ENCODE results near the gene HSPB9. TPM values are rescaled to one million over a fixed set of nuclear protein-coding genes. Genes with fewer than 3 reads are reported as not detected.
A peak's percentile ranks its signal among the peaks of the same experiment; 100 is the strongest.

The HSPB9 gene
- total and polyA plus RNA-seq, 5 donors from 2014 or later, result 0.08 to 0.28 TPM; not detected in 3

- H3K36me3 ChIP-seq (ENCODE audit: control insufficient read depth, insufficient read depth, low read length), result no peaks in the 10 kb centered on the region
- ATAC-seq (ENCODE audit: low read depth in 2 of 2), result no peak
- no peaks in the 10 kb centered on the region for H3K36me3 Mint-ChIP-seq
- DNase-seq, result no peak
- no peaks in the 10 kb centered on the region for H3K9me3 ChIP-seq (ENCODE audit: control insufficient read depth in 2 of 2, low read length in 2 of 2)
- H3K4me3 ChIP-seq (ENCODE audit: low read depth, low read length), result no peak overlapping the region
- no peak overlapping the region for H3K27ac ChIP-seq (ENCODE audit: insufficient read depth, low read length, poor library complexity, severe bottlenecking)
- peaks cover 0 to under 1% (median 0%) of the 10 kb centered on the region in 7 donors for H3K9me3 Mint-ChIP-seq
- peaks cover 4% of the 10 kb centered on the region for H3K27me3 ChIP-seq (ENCODE audit: control insufficient read depth, insufficient read depth, low read length)
- no peaks in the 10 kb centered on the region for H3K4me1 Mint-ChIP-seq
- no peak overlapping the region for H3K4me3 Mint-ChIP-seq
- H3K27ac Mint-ChIP-seq, result no peak overlapping the region
- no peaks in the 10 kb centered on the region for H3K4me1 ChIP-seq (ENCODE audit: control insufficient read depth, insufficient read depth, low read length, poor library complexity, severe bottlenecking)
- H3K27me3 Mint-ChIP-seq, result peaks cover 14% of the 10 kb centered on the region
Measured at GRCh38 chr17:42087042-42087701, 35.4 kb upstream of the HSPB9 start.

- Mint-ChIP-seq H3K9me3 (peaks cover 0 to 1% (median 0%) of the 10 kb centered on the region in 7 donors), H3K36me3 (no peaks in the 10 kb centered on the region), H3K4me1 (no peaks in the 10 kb centered on the region), H3K27me3 (peaks cover 14% of the 10 kb centered on the region), H3K4me3 (no peak overlapping the region), H3K27ac (no peak overlapping the region)
- Histone ChIP-seq H3K36me3 (ENCODE audit: control insufficient read depth, insufficient read depth, low read length) (no peaks in the 10 kb centered on the region), H3K27me3 (ENCODE audit: control insufficient read depth, insufficient read depth, low read length) (peaks cover 4% of the 10 kb centered on the region), H3K4me1 (ENCODE audit: control insufficient read depth, insufficient read depth, low read length, poor library complexity, severe bottlenecking) (no peaks in the 10 kb centered on the region), H3K9me3 (ENCODE audit: control insufficient read depth in 2 of 2, low read length in 2 of 2) (no peaks in the 10 kb centered on the region), H3K27ac (ENCODE audit: insufficient read depth, low read length, poor library complexity, severe bottlenecking) (no peak overlapping the region), H3K4me3 (ENCODE audit: low read depth, low read length) (no peak overlapping the region)
- no peak for ATAC-seq (ENCODE audit: low read depth in 2 of 2)
- DNase-seq, result no peak
Measured at GRCh38 chr17:42087736-42088705, 34.6 kb upstream of the HSPB9 start.

DNA sequence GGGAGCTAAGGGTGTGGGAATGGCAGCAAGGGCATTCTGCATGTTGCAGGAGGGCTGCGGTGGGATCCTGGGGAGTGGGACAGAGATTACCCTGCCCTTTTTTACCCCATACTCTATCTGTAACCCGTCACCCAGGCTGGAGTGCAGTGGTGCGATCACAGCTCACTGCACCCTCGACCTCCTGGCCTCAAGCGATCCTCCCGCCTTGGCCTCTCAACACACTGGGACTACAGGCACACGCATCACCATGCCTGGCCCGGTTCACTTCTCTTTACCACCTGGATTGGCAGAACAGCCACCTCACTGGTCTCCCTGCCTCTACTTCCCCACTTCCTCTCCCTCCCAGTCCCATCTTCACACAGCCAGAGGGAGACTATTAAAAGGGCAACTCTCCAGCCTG is 33.9 kb upstream of the HSPB9 start:
- no peak overlapping the region for H3K4me3 ChIP-seq (ENCODE audit: low read depth, low read length)
- no peaks in the 10 kb centered on the region for H3K36me3 Mint-ChIP-seq
- no peak overlapping the region for H3K4me3 Mint-ChIP-seq
- no peak for ATAC-seq (ENCODE audit: low read depth in 2 of 2)
- H3K9me3 ChIP-seq (ENCODE audit: control insufficient read depth in 2 of 2, low read length in 2 of 2), result no peaks in the 10 kb centered on the region
- peaks cover 0 to 1% (median 0%) of the 10 kb centered on the region in 7 donors for H3K9me3 Mint-ChIP-seq
- H3K4me1 ChIP-seq (ENCODE audit: control insufficient read depth, insufficient read depth, low read length, poor library complexity, severe bottlenecking), result no peaks in the 10 kb centered on the region
- no peaks in the 10 kb centered on the region for H3K36me3 ChIP-seq (ENCODE audit: control insufficient read depth, insufficient read depth, low read length)
- peaks cover 14% of the 10 kb centered on the region for H3K27me3 Mint-ChIP-seq
- peaks cover 4% of the 10 kb centered on the region for H3K27me3 ChIP-seq (ENCODE audit: control insufficient read depth, insufficient read depth, low read length)
- no peak overlapping the region for H3K27ac Mint-ChIP-seq
- no peak overlapping the region for H3K27ac ChIP-seq (ENCODE audit: insufficient read depth, low read length, poor library complexity, severe bottlenecking)
- no peak for DNase-seq
- H3K4me1 Mint-ChIP-seq, result no peaks in the 10 kb centered on the region

DNA sequence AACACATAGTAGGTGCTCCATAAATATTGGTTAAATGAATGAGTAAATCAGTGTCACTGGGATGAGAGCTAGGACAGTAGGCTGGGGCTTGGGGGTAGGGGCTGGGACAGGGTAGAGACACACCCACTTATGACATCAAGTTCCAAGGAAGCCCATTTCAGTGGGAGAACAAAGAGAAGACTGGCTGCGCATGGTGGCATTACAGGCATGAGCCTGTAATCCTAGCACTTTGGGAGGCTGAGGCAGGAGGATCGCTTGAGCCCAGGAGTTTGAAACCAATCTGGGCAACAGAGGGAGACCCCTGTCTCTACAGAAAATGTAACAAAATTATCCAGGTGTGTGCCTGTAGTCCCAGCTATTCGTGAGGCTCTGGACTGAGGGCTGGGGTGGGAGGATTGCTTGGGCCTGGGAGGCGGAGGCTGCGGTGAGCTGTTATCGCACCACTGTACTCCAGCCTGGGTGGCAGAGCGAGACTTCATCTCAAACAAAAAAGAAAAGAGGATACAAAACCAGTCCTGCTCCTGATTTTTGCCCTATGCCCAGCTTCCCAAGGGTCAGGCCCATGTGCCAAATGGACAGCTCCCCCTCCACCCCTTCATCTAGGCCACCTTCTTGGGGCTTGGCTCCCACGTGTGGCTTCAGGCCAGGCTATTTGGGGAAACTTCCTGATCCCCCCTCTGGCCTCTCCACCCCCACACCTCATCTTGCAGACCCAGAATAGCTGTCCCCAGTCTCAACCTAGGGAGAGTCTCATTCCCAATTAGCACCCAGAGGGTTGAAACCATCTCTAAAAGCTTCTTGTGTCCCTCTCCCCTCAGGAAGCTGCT is 31.4 kb upstream of the HSPB9 start:
- Histone ChIP-seq H3K4me3 (ENCODE audit: low read depth, low read length) (no peak overlapping the region), H3K4me1 (ENCODE audit: control insufficient read depth, insufficient read depth, low read length, poor library complexity, severe bottlenecking) (no peaks in the 10 kb centered on the region), H3K36me3 (ENCODE audit: control insufficient read depth, insufficient read depth, low read length) (no peaks in the 10 kb centered on the region), H3K27me3 (ENCODE audit: control insufficient read depth, insufficient read depth, low read length) (peaks cover 4% of the 10 kb centered on the region), H3K27ac (ENCODE audit: insufficient read depth, low read length, poor library complexity, severe bottlenecking) (no peak overlapping the region), H3K9me3 (ENCODE audit: control insufficient read depth in 2 of 2, low read length in 2 of 2) (no peaks in the 10 kb centered on the region)
- DNase-seq, result no peak
- peaks cover 18% of the 10 kb centered on the region for H3K27me3 Mint-ChIP-seq
- ATAC-seq (ENCODE audit: low read depth in 2 of 2), result no peak
- H3K27ac Mint-ChIP-seq, result peak overlapping the region in 2 of 3 donors; percentile 11 to 49
- H3K36me3 Mint-ChIP-seq, result no peaks in the 10 kb centered on the region
- no peak overlapping the region for H3K4me3 Mint-ChIP-seq
- H3K9me3 Mint-ChIP-seq, result peaks cover 0 to 1% (median 0%) of the 10 kb centered on the region in 7 donors
- no peaks in the 10 kb centered on the region for H3K4me1 Mint-ChIP-seq

- Mint-ChIP-seq H3K27me3 (peaks cover 27% of the 10 kb centered on the region), H3K36me3 (no peaks in the 10 kb centered on the region), H3K4me3 (no peak overlapping the region), H3K4me1 (peaks cover 0 to 6% (median under 1%) of the 10 kb centered on the region in 4 donors), H3K9me3 (peaks cover 0 to 1% (median 0%) of the 10 kb centered on the region in 7 donors), H3K27ac (no peak overlapping the region)
- Histone ChIP-seq H3K4me1 (ENCODE audit: control insufficient read depth, insufficient read depth, low read length, poor library complexity, severe bottlenecking) (peaks cover 4% of the 10 kb centered on the region), H3K4me3 (ENCODE audit: low read depth, low read length) (no peak overlapping the region), H3K27me3 (ENCODE audit: control insufficient read depth, insufficient read depth, low read length) (peaks cover 9% of the 10 kb centered on the region), H3K36me3 (ENCODE audit: control insufficient read depth, insufficient read depth, low read length) (no peaks in the 10 kb centered on the region), H3K9me3 (ENCODE audit: control insufficient read depth in 2 of 2, low read length in 2 of 2) (no peaks in the 10 kb centered on the region), H3K27ac (ENCODE audit: insufficient read depth, low read length, poor library complexity, severe bottlenecking) (no peak overlapping the region)
- ATAC-seq (ENCODE audit: low read depth in 2 of 2) (no peak), DNase-seq (no peak)
Measured at GRCh38 chr17:42092939-42093338, 29.7 kb upstream of the HSPB9 start.

DNA sequence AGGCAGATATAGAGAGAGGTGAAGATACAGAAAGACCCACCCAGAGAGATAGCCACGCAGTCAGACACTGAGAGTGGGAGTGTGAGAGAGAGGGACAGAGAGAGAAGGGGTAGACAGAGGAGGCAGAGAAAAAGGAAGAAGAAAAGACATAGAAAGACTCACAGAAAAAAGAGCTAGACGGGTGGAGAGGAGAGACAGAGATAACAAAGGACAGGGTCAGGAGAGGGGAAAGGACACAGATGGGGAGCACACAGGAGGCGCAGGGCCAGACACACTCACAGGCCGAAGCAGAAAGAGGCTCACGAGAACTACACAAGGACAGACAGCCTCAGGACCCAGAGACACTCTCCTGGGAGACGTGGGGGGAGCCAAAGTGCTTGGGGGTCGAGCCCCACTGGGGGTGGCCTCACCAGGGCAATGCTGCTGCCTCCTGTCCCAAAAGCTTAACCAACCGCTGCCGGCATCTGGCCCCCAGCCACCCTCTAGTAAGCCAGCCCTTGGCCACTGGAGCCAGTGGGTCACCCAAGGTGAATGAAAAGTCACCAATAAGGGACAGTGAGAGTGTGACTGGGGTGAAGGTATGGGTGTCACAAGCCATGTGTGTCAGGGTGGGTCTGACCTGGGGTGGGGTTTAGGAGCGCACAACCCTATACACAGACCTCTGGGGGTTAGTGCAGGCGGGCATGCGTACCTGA is 28.1 kb upstream of the HSPB9 start:
- H3K4me3 ChIP-seq (ENCODE audit: low read depth, low read length), result no peak overlapping the region
- no peak for ATAC-seq (ENCODE audit: low read depth in 2 of 2)
- no peaks in the 10 kb centered on the region for H3K36me3 ChIP-seq (ENCODE audit: control insufficient read depth, insufficient read depth, low read length)
- Mint-ChIP-seq H3K4me3 (no peak overlapping the region), H3K27me3 (peaks cover 30% of the 10 kb centered on the region), H3K4me1 (peaks cover 0 to 11% (median under 1%) of the 10 kb centered on the region in 4 donors), H3K9me3 (peaks cover 0 to 1% (median 0%) of the 10 kb centered on the region in 7 donors), H3K36me3 (no peaks in the 10 kb centered on the region), H3K27ac (peak overlapping the region in 1 of 3 donors; percentile 20)
- peaks cover 11% of the 10 kb centered on the region for H3K4me1 ChIP-seq (ENCODE audit: control insufficient read depth, insufficient read depth, low read length, poor library complexity, severe bottlenecking)
- H3K27me3 ChIP-seq (ENCODE audit: control insufficient read depth, insufficient read depth, low read length), result peaks cover 9% of the 10 kb centered on the region
- no peak overlapping the region for H3K27ac ChIP-seq (ENCODE audit: insufficient read depth, low read length, poor library complexity, severe bottlenecking)
- no peak for DNase-seq
- no peaks in the 10 kb centered on the region for H3K9me3 ChIP-seq (ENCODE audit: control insufficient read depth in 2 of 2, low read length in 2 of 2)

All from CD4-positive, CD25-positive, alpha-beta regulatory T cell (primary cell).